ENCODE data around the gene LSAMP.

LSAMP gene

DNA sequence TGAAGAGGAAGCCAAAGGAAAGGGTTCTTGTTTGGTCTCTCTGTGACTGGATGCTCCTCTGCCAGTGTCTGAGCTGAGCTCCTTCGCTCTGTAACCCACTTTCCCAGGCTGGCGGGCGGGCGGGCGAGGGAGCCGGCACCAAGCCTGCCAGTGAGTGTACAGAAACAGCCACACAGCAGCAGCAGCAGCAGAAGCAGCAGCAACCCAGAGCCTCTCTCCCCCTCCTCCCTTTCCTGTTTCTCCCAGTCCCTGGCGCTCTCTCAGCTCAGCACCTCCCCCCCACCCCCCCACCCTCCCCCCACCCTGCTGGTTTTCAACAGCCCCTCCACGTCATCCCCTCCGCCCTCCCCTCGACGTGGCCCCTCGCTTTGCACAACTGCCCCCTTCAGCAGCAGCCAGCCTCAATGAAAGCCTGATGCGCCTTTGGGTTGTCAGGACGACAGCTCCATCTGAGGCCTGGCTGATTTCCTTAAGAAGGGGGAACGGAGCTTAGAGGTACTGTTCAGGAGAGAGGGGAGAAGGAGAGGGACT is at the start of gene LSAMP:
LSAMP (minus strand) TSS at position 177 of the 531 bp plus-strand sequence.
- DNase-seq: no peak

GRCh38 chr3:116492379-116492778 is 47.1 kb upstream of the LSAMP start:
- DNase-seq: no peak

GRCh38 chr3:116483135-116483534 is 37.8 kb upstream of the LSAMP start:
- no peak for DNase-seq

- no peak for DNase-seq
Observed at GRCh38 chr3:116476691-116477090, 31.4 kb upstream of the LSAMP start.

- DNase-seq: no peak
Observed at GRCh38 chr3:116474801-116475200, 29.5 kb upstream of the LSAMP start.

GRCh38 chr3:116474032-116474780 is 28.9 kb upstream of the LSAMP start:
- peak; percentile 42 to 53 for DNase-seq

DNA sequence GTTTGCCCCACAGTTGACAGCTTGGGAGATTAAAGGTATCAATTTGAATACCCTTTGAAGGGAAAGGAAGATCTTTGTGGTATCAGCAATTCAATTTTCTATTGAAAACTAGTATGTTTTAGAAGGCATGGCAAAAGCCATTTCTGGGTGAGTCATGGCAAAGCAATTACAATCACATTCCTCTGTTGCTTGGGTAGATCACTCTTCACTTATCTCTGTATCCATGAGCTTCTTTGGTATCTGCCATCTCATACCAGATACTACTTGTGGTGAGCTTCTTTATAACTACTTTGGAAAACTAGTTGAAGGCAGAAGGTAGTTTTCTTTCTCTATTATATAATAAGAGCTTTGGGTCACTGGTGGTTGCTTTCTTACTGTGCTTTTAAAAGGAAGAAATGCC is 28.3 kb upstream of the LSAMP start:
- no peak for DNase-seq

DNA sequence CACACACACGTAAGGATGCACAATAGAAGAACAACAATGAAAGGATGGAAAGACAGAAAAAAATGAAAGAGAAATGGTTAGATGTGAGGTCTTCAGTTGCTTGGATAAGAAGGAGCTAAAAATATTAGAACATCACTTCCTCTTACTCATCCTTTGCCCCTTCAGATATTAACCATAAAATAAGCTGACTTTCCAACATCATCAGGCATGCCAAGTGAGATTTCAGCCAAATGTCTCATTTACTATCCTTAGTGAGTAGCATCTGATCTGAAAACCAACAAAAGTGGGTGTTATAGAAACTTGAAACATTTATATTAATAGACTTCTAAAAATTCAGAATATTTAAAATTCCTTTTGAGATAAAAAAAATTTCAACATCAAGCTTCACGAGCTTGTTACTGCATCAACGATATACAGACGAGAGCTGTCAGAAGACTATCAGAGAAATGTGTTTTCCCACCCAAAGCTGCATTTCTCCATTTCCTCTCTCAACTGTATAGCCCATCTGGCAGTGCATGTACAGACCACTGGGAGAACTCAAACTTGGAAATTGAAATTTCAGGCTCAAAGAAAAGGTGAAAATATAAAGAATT is 25.4 kb upstream of the LSAMP start:
- no peak for DNase-seq

GRCh38 chr3:116469546-116469945 is 24.3 kb upstream of the LSAMP start:
- no peak for DNase-seq

GRCh38 chr3:116464276-116464798 is 19.1 kb upstream of the LSAMP start:
- no peak for DNase-seq

DNA sequence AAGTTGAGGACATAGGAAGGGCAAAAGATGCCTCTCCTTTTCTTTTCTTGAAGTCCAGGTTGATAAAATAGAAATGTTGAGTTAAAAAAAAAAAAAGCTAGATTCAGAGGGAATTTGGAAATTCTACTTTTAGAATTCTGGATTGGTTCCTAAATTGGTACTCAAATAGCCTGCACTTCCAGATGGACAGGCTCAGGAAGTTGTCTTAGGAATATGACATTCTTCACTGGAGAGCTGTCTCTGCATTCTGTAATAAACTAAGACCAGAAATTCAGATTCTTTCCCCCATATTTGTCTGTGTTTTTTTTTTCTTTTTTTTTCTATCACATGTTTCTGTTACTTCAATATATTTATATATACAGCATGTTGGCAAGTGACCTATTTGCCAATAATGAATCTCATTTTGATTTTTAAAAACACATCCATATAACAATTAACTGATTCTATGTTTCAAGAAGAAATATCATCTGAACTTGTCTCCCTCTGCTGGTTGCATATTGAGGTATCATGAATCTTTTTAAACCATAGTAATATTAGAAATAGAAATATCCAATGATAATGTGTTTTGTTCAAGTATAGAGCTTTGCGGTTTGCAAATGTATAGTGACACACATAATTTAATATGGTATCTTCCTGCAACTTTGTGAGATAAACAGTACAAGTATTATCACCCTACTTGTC is 8.5 kb upstream of the LSAMP start:
- no peak for DNase-seq

DNA sequence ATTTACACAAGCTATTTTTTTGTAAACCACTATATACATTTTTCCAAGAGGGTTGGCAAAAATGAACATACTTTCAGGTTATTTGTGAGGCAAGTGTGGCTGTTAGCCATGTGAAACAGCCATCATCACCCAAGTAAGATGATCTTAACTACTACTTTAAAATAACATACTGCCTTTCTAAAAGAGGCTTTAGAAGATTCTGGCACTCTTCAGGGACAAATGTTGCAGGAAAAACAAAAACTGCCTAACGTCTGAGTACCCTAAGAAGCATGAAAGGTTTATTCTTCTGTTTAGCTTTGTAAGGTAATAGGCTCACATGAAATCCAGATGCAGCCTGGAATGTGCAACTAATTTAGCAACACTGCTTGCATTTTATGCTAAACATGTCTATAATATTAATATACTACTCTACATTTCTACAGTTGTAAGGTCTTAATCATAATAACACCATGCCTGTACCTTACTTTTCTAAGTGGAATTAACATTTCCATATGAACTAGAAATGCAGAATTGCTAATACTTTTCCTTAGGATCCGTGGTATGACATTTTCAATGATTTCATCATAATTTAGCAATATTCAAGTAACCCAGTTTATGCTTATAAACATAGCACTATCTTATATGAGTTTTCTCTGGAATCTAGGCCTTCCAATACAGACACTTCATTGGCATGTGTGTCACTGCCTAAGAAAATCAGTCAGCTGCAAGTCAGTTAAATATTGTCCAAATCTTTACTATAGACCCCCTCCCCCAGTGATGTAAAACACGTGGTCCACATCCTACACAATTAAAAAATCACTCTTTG is 4.5 kb upstream of the LSAMP start:
- DNase-seq: no peak

DNA sequence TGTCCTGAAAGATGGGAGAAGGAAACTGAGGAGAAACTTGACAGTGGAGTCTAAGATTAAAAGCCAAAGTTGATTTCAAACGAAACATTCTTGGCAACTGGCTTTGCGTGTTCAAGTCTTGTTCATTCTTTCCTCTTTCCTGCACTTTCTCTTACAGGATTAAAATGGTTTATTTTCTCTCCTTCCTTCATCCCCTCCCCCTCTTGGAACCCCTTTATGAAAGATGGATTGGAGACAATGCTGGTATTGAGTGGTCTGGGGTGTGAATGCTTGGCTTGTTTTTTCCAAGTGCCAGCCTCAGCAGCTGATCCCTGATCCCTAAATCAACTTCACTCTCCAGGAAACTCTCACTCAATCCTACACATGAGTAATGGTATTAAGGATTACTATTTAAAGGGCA is 703 bp upstream of the LSAMP start:
- no peak for DNase-seq

DNA sequence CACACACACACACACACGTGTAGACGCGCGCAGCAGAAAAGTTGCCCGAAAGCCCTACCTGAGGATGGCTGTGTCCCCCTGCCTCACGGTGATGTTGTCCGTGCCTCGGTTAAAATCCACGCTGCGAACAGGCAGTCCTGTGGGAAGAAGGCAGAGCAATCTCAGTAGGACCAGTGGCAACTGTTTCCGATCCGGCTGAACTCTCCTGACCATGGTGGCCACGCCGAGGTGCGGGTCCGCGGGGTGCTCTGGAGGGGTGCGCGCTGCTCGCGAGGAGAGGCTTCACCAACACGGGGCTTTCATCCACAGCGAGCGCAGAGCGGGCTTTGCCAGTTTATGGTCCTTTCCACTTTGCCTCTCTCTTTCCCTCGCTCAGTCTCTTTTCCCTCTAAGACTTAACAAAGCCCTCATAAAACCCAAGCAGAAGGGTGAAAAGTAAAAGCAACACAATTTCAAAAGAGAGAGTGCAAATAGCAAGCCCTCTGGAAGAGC is 422 bp downstream of the LSAMP start:
- no peak for DNase-seq

DNA sequence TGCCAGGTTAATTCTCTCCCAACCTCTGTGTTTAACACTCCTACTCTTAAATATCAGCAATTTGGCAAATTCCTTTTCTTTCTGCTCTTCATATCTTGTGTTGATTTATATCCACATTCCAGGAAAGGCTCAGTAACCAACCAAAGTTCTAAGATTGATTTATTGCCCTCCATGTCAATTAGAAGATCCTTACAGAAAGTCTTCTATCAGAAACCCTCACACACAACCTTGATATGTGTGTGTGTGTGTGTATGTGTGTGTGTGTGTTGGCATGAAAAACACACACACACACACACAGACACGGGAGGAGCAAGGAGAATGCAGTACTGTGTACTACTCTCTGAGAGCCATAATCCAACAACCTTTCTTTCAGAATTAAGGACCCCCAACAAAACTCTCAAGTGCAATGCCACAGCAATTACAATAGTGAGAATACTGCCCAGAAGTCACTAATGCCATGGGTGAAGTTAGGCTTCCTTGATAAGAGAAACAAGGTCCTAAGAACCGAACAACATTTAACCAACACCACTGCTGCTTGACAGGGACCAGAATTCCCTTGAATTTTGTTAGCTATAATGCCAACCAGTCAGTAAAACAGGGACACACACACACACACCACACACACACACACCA is 1.1 kb downstream of the LSAMP start:
- no peak for DNase-seq

- no peak for DNase-seq
Observed at GRCh38 chr3:116443191-116443661, 2.1 kb downstream of the LSAMP start.

- DNase-seq: no peak
Observed at GRCh38 chr3:116442331-116443021, 2.8 kb downstream of the LSAMP start.

- DNase-seq: no peak
Observed at GRCh38 chr3:116441652-116442051, 3.6 kb downstream of the LSAMP start.

DNA sequence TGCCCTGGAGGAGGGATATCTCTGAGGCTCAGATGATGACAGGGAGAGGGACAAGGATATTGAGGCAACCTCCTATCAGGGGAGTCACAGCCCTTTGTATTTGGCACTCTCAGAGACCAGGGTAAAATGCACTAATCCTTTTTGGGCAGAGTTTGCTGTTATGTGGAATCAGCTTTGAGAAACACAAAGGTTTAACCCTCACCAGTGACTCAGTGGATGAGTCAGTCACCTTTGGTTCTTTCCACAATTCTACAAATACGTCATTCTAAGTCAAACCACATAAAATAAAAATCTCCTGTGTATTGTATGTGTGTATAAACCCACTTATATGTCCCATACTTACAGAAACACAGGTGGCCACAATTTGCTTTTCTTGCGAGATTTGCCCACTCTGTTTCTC is 5.1 kb downstream of the LSAMP start:
- no peak for DNase-seq

DNA sequence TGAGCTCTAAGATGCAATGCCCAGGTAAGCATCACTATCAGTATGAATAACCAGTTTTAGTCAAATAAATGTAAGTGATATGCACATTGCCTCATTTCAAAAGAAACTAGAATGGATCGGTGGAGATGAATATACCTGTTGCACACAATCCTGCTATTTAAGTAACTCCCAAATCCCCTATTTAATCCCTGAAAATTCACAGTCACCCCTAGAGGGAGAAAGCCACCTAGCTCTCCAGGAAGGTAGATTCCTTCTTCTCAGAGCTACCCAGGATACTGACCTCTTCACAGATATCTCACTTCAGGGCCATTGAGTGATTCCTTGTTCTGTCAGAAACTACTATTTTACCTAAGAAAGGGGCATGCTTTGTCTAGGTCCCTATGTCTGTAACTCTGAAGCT is 11.7 kb downstream of the LSAMP start:
- DNase-seq: no peak

DNA sequence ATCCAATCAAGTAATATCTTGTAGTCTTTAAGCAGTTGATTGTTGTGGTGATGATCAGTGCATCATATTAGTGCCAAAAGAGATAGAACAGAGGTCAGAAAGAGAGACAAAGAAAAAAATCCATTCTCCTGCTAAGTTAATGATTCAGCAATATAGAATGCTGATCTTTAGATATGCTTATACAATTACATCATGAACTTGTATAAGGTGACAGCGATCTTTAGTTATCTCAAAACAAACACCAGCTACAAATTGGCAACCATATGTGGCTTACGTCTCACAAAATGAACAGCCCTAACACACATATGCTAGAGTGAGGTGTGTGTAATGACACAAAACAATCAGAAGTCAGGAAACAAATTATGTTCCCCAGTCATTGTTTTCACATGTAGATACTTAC is 12.5 kb downstream of the LSAMP start:
- DNase-seq: no peak
